GM12801 (cell line): ENCODE measurements around the gene RPS19.

Experiments
- CTCF ChIP-seq: IDR thresholded peaks from one replicate; pipeline ENCODE4 v1.5.1; 2011; ENCODE audit warnings: control low read depth; ENCODE audit not compliant: insufficient read length; ENCODE audit errors: extremely low read depth

The RPS19 gene

DNA sequence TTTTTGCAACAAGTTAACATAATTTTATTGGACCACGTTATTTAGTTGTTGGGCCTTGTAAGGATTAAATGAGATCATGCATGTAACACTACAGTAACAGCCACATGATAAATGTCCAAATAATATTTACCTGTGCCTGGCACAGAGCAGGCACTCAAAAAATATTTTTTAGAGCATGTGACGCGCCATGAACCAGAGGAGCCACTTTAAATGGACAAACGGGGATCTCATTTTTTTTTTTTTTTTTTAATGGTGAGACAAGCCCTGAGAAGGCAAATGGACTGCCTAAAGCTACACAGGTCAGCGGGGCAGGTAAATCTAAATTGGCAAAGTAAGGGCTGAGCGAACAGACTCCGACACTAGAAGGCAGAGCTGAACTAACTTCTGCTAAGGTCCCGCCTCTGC, 840 bp upstream of the RPS19 start:
- TF ChIP-seq CTCF, result no peak

GRCh38 chr19:41860419-41861115, 512 bp downstream of the RPS19 start:
- TF ChIP-seq CTCF, result no peak

- no peak for TF ChIP-seq CTCF
Observed at GRCh38 chr19:41861116-41861768, 1.2 kb downstream of the RPS19 start.

- no peak for TF ChIP-seq CTCF
Observed at GRCh38 chr19:41861846-41862245, 1.8 kb downstream of the RPS19 start.

- no peak for TF ChIP-seq CTCF
Observed at GRCh38 chr19:41862445-41862986, 2.5 kb downstream of the RPS19 start.

DNA sequence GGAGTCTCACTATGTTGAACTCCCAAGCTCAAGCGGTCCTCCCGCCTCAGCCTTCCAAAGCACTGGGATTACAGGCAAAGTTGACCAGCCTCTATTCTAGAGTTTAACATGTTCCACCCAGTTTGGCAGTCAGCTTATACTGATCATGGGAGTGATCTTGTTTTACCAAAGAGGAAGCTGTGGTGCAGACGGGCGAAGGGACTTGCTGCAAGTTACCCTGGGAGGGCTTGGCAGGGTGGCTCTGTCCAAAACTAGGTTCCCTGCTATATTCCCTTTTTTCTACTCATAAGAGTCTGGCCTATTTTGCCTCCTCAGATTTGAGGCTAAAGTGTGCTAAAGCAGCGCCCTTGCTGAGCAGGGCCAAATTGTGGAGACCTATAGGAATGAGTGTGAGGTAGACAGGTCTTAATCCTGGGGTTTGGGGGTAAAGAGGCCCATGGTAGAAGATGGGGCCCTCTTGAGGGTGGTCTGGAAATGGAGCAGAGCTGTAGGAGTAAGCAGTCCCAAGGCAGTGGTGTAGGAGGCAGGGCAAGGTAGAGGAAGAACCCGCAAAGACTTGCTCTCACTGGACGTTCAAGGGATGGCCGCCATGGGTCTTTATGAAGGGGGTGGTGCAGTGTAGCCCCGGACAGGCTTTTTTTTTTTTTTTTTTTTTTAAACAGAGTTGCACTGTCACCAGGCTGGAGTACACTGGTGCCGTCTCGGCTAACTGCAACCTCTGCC, 3.3 kb downstream of the RPS19 start:
- TF ChIP-seq CTCF, result no peak

GRCh38 chr19:41864374-41864773, 4.3 kb downstream of the RPS19 start:
- no peak for TF ChIP-seq CTCF
